Left lung (tissue), 10 donors: ENCODE data around the gene CD96. TPM values are rescaled to one million over a fixed set of nuclear protein-coding genes. Genes with fewer than 3 reads are reported as not detected.

ENCODE experiments used
- ATAC-seq: fragments of 200-7000 bp; cut with Tn5 transposase; one replicate; pipeline ENCODE4 v1.9.1; 2020; ENCODE audit warnings: moderate library complexity
- DNase-seq, 4 donors: peaks; one replicate each; pipeline ENCODE4 v3.0.0-alpha.2; 2013 to 2020
- H3K27ac ChIP-seq, 2 donors: fragments of 200-600 bp; sonication (generic) in 1 of 2; one replicate each; pipeline versions ENCODE4 v1.5.0 to v1.8.0; 2020 to 2021
- H3K27me3 ChIP-seq, 2 donors: fragments of 200-600 bp; sonication (generic) in 1 of 2; one replicate each; pipeline versions ENCODE4 v1.5.0 to v1.8.0; 2020 to 2021
- H3K36me3 ChIP-seq, 2 donors: fragments of 200-600 bp; sonication (generic) in 1 of 2; one replicate each; pipeline versions ENCODE4 v1.5.0 to v1.8.0; 2020 to 2021
- H3K4me1 ChIP-seq, 2 donors: fragments of 200-600 bp; one replicate each; pipeline ENCODE4 v1.8.0; 2021
- H3K4me3 ChIP-seq, 2 donors: fragments of 200-600 bp; sonication (generic) in 1 of 2; one replicate each; pipeline versions ENCODE4 v1.5.0 to v1.8.0; 2020 to 2021; ENCODE audit warnings: mild to moderate bottlenecking in 1 of 2
- H3K9me3 ChIP-seq, 2 donors: fragments of 200-600 bp; sonication (generic) in 1 of 2; one replicate each; pipeline versions ENCODE4 v1.5.0 to v1.8.0; 2020 to 2021
- intact Hi-C, 2 donors: fragments of 100-400 bp; cut with DNase I; formaldehyde crosslinking; loops; one replicate each; pipeline versions ENCODE4 v1.11.2 to v1.14.2; 2022
- polyA plus RNA-seq, 6 donors: library from polyadenylated mRNA; unstranded; fragments of 120-200 nt; gene quantifications; one replicate each; pipeline ENCODE4 v1.2.1, GENCODE V29; 2013; ENCODE audit not compliant: insufficient read length in 6 of 6
- total RNA-seq, 2 donors: library from RNA; stranded (reverse); fragmentation: NEBNext Ultra II Directional; extraction: Animal tissue kit (Norgen Biotek cat#: 25700); gene quantifications; one replicate each; pipeline ENCODE4 v1.2.1, GENCODE V29; 2021
- TF ChIP-seq, protein P1 (sequence below), 2 donors: fragments of 200-600 bp; sonication (generic) in 1 of 2; IDR thresholded peaks; one replicate each; pipeline versions ENCODE4 v1.5.0 to v1.8.0; 2021; ENCODE audit warnings: antibody characterized with exemption in 2 of 2
- donor health status: DM: no; HTN: yes; CAD: no.
- donor health status: DM: no; HTN: no; CAD: no.

Gene CD96
- total and polyA plus RNA-seq, 8 donors, result 0.53 to 5.3 (median 1.0) TPM

DNA sequence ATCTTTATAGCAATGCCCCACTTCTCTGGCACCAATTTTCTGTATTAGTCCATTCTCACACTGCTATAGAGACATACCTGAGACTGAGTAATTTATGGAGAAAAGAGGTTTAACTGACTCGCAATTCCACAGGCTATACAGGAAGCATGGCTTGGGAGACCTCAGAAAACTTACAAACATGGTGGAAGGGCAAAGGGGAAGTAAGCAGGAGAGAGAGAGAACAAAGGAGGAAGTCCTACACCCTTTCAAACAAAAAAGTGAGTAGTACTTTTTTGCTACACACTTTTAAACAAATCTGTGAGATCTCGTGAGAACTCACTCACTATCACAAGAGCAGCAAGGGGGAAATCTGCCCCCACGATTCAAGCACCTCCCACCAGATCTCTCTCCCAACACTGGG, 120.9 kb downstream of the CD96 start:
- ATAC-seq, result no peak
- Histone ChIP-seq H3K36me3 (no peaks in the 10 kb centered on the region), H3K4me3 (no peak overlapping the region), H3K27ac (no peak overlapping the region), H3K4me1 (peaks cover 0 to 7% of the 10 kb centered on the region in 2 donors), H3K27me3 (no peaks in the 10 kb centered on the region), H3K9me3 (peaks cover 0 to 8% of the 10 kb centered on the region in 2 donors)
- DNase-seq, result no peak
- TF ChIP-seq, protein P1, sequence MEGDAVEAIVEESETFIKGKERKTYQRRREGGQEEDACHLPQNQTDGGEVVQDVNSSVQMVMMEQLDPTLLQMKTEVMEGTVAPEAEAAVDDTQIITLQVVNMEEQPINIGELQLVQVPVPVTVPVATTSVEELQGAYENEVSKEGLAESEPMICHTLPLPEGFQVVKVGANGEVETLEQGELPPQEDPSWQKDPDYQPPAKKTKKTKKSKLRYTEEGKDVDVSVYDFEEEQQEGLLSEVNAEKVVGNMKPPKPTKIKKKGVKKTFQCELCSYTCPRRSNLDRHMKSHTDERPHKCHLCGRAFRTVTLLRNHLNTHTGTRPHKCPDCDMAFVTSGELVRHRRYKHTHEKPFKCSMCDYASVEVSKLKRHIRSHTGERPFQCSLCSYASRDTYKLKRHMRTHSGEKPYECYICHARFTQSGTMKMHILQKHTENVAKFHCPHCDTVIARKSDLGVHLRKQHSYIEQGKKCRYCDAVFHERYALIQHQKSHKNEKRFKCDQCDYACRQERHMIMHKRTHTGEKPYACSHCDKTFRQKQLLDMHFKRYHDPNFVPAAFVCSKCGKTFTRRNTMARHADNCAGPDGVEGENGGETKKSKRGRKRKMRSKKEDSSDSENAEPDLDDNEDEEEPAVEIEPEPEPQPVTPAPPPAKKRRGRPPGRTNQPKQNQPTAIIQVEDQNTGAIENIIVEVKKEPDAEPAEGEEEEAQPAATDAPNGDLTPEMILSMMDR (IDR thresholded peaks at IDR 0.05), result no peak
- intact Hi-C loops, result no loop called here

DNA sequence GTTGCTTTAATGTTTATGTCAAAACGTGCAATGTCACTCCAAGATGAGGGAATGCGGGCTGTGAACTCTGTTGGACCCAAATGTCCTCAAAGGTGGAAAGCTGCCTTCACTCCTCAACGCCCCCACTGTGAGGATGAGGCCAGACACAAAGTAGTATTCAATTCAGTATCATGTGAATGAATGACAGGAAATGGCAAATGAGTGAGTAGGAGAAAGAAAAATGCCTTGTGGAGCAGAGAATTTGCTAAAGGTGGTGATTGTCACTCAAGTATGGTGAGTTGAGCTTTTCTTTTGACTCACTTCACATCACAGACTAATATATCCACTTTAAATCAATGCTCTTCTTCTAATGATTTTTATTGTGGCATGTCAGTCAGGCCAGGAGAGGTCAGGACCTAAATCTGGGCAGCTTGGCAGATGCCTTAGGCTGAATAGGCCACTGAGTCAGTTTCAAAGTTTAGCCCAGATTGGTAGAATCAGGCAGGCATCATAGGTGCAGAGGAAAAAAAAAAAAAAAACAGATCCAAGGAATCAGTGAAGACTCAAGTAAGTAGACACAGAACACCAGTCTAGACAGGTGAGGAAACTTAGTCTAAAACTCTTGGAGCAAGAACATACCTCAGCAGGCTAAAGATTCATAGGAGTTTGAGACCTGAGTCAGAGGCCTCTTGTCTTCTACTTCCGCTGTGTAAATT, 124.2 kb downstream of the CD96 start:
- ATAC-seq, result no peak

DNA sequence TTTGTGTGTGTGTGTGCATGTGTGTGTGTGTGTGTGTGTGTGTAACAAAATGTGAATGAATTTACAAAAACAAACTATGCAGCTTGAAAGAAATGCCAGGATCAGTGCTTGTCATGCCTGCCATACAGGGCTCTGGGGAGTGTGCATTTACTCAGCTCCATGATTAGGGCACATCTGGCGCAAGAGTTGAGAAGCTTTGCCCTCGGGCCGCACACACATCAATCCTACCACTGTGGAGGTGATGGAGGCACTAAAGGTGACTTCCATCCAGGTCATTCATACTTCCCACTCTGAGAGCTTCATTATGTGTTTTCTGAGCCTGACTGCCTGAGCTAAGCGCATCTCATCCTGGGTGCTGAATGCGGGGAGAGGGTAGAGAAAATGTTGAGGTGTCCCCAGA, 125.2 kb downstream of the CD96 start:
- DNase-seq (no peak), ATAC-seq (no peak)
- Histone ChIP-seq H3K36me3 (no peaks in the 10 kb centered on the region), H3K4me1 (peaks cover 9 to 22% of the 10 kb centered on the region in 2 donors), H3K9me3 (peaks cover 0 to under 1% of the 10 kb centered on the region in 2 donors), H3K27me3 (no peaks in the 10 kb centered on the region), H3K4me3 (no peak overlapping the region), H3K27ac (peak overlapping the region; percentile 53 to 79)
- intact Hi-C loops, result no loop called here
- TF ChIP-seq, protein P1 (IDR thresholded peaks at IDR 0.05), result no peak

More for the DNA sequence above, 124.2 kb downstream of the CD96 start:
- intact Hi-C loops, result no loop called here
- no peaks in the 10 kb centered on the region for H3K27me3 ChIP-seq
- TF ChIP-seq, protein P1 (IDR thresholded peaks at IDR 0.05), result no peak
- peaks cover 0 to 8% of the 10 kb centered on the region in 2 donors for H3K9me3 ChIP-seq
- no peak overlapping the region for H3K27ac ChIP-seq
- H3K4me3 ChIP-seq, result no peak overlapping the region
- H3K4me1 ChIP-seq, result peaks cover 9 to 22% of the 10 kb centered on the region in 2 donors
- no peaks in the 10 kb centered on the region for H3K36me3 ChIP-seq
- no peak for DNase-seq

- TF ChIP-seq, protein P1 (IDR thresholded peaks at IDR 0.05), result no peak
- Histone ChIP-seq H3K4me1 (peaks cover 9 to 22% of the 10 kb centered on the region in 2 donors), H3K4me3 (no peak overlapping the region), H3K27me3 (no peaks in the 10 kb centered on the region), H3K36me3 (no peaks in the 10 kb centered on the region), H3K9me3 (no peaks in the 10 kb centered on the region), H3K27ac (peak overlapping the region; percentile 53 to 79)
- DNase-seq (peak in 2 of 4 donors; percentile 30 to 64), ATAC-seq (peak; percentile 89)
- intact Hi-C loops, result no loop called here
Measured at GRCh38 chr3:111667621-111668239, 125.7 kb downstream of the CD96 start.

DNA sequence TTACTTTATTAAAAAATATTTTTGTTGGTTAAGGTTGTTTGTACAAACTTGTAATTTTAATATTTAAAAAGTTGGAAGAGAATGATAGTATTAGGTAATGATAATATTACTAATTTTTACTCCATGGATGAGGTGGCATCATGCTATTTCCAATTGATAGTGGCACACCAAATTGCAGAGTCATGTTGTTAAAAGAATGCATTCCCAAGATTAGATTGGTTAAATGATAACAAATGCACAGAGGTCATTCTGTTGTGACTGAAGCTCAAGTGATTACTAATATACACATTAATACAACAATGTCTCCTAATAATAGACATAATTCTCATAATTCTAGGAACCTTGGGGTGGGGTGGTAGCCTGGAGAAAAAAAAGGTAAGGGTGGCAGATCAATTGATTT, 126.3 kb downstream of the CD96 start:
- DNase-seq (no peak), ATAC-seq (no peak)
- intact Hi-C loops, result no loop called here
- Histone ChIP-seq H3K27ac (peak overlapping the region in 1 of 2 donors; percentile 79), H3K27me3 (no peaks in the 10 kb centered on the region), H3K36me3 (no peaks in the 10 kb centered on the region), H3K4me1 (peaks cover 9 to 23% of the 10 kb centered on the region in 2 donors), H3K9me3 (no peaks in the 10 kb centered on the region), H3K4me3 (no peak overlapping the region)
- TF ChIP-seq, protein P1 (IDR thresholded peaks at IDR 0.05), result no peak
